ENCODE measurements around the gene PLPP3.

Gene PLPP3

DNA sequence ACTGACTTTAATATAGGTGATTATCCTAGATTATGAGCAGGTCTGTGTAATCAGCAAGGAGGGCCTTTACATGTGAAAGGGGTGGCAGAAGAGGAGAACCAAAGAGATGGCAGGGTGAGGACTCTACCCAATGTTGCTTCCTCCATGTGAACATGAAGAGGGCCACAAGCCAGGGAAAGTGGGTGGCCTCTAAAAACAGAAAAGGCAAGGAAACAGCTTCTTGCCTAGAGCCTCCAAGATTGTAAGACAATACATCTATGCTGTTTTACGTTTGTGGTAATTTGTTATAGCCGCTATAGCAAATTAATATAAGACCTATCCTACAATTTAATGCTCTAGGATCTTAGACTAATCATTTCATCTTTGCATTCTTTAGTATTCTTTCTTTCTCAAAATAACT lies 85.5 kb downstream of the PLPP3 start:
- no peak for DNase-seq

DNA sequence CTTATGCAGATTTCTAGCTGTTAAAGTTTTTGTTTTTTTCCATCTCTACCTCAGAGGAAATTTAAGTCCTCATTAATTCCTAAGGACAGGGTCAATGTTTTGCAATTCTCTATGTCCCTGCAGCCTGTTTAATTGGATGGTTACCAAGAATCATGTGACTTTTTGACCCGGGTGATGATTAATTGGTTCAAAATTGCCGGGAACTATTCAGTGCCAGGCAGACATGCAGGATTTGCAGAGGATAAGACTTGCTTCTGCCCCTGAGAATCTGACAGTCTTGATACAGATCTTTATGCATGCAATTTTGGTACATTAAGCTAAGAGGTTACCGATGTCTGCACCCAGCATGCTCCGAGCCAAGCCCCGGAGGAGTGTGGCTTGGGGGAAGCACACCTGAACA lies 87.9 kb downstream of the PLPP3 start:
- DNase-seq = no peak

DNA sequence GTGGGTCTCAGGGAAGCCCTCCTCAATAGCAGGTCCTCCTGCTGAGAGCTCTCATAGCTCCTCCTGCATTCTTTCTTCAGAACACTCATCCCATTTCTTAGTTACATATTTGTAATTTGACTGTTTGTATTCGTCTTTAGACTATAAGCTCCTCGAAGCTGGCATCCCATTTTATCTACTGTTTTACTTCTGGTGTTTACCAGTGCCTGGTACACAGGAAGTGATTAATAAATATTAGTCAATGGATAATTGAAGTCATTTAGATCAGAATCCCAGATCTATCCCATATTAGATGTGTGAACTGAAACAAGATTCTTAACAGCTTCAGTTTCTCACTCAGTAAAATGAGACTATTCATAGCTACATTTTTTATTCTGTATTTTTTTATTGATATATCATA lies 88.7 kb downstream of the PLPP3 start:
- DNase-seq = no peak

DNA sequence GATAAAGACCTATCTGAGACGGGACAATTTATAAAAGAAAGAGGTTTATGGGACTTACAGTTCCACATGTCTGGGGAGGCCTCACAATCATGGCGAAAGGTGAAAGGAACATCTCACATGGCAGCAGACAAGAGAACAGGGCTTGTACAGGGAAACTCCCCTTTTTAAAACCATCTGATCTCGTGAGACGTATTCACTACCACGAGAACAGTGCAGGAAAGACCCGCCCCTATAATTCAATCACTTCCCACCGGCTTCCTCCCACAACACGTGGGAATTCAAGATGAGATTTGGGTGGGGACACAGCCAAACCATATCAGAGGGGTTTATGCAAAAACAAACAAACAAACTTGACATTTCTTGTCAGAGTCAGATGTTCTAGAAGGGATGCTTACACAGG lies 89.7 kb downstream of the PLPP3 start:
- DNase-seq = no peak

DNA sequence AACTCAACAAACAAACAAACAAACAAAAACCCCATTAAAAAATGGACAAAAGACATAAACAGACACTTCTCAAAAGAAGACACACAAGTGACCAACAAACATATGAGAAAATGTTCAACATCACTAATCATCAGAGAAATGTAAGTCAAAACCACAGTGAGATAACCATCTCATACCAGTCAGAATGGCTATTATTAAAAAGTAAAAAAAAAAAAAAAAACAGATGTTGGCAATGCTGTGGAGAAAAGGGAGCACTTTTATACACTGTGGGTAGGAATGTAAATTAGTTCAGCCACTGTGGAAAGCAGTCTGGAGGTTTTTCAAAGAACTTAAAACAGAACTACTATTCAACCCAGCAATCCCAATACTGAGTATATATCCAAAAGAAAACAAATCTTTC lies 94.7 kb downstream of the PLPP3 start:
- no peak for DNase-seq

- no peak for DNase-seq
Measured at GRCh38 chr1:56483104-56483503, 96.3 kb downstream of the PLPP3 start.

DNA sequence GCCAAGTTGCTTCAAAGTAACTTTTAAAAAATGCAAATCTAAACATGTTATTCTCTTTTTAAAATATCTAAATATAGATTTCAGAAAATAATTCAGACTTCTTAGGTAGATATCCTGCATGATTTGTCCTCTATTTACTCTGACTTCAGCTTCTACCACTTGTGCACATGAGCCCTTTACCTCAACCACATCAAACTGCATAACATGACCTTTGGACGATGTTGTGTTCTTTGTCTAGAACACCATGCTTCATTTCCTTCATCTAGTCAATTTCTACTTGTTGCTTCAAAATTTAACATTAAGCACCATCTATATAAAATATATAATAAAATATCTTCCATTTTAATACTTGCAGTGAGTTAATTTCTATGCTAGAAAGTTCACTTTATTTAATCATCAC lies 96.9 kb downstream of the PLPP3 start:
- no peak for DNase-seq

- DNase-seq = no peak
Measured at GRCh38 chr1:56481140-56481694, 98.1 kb downstream of the PLPP3 start.

DNA sequence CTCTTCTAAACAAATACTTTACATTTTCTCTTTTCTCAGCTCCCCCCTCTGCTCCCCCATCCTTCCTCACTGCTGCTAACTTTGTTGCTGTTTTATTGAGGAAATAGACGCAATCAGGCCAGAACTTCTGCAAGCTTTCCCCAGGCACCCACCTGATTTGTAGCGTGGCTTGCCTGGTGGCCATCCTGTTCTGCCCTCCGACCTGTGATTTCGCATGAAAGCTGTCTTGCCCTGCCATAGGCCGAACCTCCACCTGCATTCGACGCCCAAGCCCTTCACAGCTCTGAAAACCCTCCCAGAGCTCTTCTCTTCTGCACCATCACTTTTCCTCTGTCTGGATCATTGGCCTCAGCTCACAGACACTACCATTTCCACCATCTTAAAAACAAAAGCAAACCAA lies 100.6 kb downstream of the PLPP3 start:
- DNase-seq = no peak

- no peak for DNase-seq
Measured at GRCh38 chr1:56477164-56478111, 101.9 kb downstream of the PLPP3 start.

DNA sequence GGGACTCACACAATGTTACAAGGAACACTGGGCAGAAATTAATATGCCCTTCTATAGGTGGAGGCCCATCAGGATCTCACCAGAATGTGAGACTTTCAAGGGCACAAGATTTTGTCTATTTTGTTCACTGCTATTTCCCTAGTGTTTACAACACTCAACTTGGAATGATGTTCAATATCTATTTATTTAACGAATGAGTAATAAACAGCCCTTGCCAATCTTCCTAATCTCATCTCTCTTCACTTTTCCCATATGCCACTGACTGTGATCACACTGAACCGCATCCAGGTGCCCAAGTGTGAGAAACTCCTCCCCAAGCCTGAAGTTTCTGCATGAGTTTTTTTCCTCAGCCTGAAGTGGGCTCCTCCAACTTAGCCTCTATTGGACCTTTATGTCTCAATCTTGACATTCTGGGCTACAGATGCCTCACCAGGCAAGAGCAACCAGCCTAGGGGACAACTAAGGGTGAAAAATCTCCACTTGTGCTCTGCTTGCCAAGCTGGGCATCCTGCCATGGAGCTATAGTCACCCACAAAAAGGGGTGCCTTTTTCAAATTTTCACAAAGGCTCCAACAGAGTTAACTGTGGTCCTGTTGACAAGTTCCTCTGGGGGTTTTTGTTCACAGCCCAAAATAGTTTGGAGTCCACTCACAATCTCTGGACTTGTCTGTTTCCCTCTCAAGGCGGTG lies 105.6 kb downstream of the PLPP3 start:
- DNase-seq = no peak

GRCh38 chr1:56472860-56473259 lies 106.5 kb downstream of the PLPP3 start:
- no peak for DNase-seq

- no peak for DNase-seq
Measured at GRCh38 chr1:56469640-56470371, 109.6 kb downstream of the PLPP3 start.

DNA sequence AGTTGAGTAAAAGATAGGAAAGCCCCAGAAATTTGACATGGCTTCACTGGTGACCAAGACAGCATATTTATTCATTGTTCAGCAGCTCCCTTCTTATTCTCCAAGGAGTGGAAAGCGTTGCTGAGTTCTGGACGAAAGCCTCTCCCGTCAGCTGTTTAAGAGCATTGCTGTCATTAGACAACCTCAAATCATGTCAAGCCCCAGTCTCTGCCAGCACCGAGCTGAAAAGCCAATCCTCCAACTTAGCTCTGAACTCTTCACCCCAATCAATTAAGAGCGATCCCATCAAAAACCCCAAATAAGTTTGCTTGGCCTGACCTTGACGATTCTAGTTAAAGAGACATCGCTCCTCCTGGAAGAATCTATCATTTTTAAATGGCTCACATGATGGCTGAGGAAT lies 110.8 kb downstream of the PLPP3 start:
- DNase-seq = no peak

DNA sequence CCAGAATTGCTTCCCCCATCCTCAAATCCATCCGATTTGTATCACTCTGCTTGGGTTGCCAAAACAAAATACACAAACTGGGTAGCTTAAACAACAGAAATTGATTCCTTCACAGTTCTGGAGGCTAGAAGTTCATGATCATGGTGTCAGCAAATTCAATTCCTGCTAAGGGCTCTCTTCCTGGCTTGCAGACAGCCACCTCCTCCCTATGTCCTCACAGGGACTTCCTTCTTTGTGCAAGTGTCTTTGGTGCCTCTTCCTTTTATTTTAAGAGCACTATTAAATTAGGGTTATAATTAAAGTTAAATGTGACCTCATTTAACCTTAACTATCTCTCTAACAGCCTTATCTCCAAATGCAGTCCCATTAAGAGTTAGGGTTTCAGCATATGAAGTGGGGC lies 112.8 kb downstream of the PLPP3 start:
- DNase-seq = no peak

GRCh38 chr1:56464294-56464693 lies 115.1 kb downstream of the PLPP3 start:
- no peak for DNase-seq

- no peak for DNase-seq
Measured at GRCh38 chr1:56463376-56463775, 116.0 kb downstream of the PLPP3 start.

DNA sequence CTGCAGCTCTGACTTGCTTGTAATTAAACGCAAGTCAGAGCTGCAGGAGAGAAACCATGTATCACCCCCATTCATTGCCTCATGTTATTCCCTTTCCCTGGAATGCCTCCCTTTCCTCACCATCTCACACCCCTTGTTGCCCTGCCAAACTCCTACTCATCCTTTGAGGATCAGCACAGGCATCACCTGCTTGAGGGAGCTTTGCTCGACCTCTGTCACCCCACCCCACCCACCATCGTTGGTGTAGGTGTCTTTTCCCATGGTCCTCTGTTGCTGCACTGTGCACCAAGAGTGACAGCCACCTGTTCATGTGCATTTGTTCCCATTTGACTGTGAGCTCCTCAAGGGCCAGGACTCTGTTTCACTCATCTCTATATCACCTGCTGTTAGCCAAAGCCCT lies 117.2 kb downstream of the PLPP3 start:
- no peak for DNase-seq

DNA sequence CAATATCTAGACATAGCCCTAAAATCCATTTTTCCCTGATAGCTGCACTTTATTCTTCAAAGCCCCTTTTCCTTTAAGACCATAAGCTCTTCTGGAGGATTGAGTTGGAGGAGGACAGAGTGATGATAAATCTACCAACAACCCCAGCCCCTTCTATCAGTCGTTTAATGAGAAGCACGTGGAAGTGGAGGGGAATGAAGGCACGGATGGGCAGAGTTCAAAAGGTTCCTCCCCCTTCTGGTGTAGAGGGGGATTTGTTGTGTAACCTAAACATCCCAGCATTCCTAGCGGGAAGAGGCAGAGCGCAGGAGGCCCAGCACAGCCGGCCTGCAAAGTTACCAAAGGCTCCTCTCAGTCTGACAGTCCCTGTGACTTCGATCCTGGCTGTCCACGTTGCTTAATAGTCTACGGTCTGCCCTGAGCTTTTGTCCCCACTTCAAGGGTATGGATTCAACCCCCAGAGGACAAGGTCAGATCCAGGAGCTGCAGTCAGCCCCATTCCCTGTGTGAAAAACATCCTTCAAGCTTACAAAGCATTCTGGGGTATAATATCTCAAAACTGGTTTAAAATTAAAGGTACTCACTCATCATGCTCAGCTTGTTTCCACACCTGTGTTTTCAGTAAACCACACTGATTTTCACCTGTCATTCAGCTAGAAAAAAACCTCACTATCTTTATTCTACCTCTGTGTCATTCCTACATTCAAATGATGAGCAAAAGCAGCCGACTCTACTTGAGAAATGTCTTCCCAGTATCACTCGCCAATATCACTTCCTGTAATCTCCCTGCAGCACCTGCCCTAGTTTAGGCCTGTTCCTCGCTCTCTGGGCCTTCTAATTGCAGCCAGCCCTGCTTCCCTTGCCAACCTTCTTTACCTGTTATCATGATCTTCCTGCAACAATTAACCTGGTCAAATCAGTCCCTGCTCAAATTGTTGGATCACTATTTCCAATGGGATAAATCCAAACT lies 117.9 kb downstream of the PLPP3 start:
- DNase-seq = no peak

DNA sequence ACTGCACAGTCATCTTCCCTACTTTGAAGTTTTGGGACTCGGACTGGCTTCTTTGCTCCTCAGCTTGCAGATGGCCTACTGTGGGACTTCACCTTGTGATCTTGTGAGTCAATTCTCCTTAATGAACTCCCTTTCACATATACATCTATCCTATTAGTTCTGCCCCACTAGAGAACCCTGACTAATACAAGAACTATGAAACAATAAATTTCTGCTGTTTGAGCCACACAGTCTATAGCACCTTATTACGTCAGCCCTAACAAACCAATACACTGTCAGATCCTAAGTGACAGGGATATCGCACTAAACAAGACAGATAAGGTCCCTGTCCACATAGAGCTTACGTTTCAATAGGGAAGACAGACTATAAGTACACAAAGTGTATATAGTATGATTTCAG lies 120.1 kb downstream of the PLPP3 start:
- no peak for DNase-seq

- no peak for DNase-seq
Measured at GRCh38 chr1:56457756-56458375, 121.5 kb downstream of the PLPP3 start.

Data from stimulated activated CD4-positive, alpha-beta T cell treated with anti-CD3 and anti-CD28 coated beads, Interleukin-12 subunit alpha, Interleukin-12 subunit beta, amount 100 ng/mL, for 4 hours (primary cell).